ENCODE data around the gene PLXNA2. TPM values are rescaled to one million over a fixed set of nuclear protein-coding genes. Genes with fewer than 3 reads are reported as not detected.

The PLXNA2 gene
- total and polyA plus RNA-seq, 2 of the 8 experiments (the other 6 are each of a cell fraction or from before 2014, with no cell fraction given) = 0.33 to 1.5 TPM

GRCh38 chr1:208043691-208044181, 200.4 kb downstream of the PLXNA2 start:
- H3K4me1 ChIP-seq (replicated peaks in 1 of 4; ENCODE audit: control insufficient read depth in 3 of 4, insufficient read depth in 4 of 4, low read length in 3 of 4) = peaks cover 0 to 5% (median 0%) of the 10 kb centered on the region in 4 experiments; a peak in 1 of 7 replicates
- no peak overlapping the region for H3K27ac ChIP-seq (ENCODE audit: low read depth, low read length)
- no peak overlapping the region for H3K23ac ChIP-seq (ENCODE audit: insufficient read length)
- H3K56ac ChIP-seq (replicated peaks; ENCODE audit: insufficient read length, low read depth, low read length) = no peak overlapping the region
- H3K9ac ChIP-seq (replicated peaks in 1 of 4; ENCODE audit: extremely low read depth in 1 of 4, low read depth in 3 of 4, low read length in 3 of 4) = no peak overlapping the region
- H3K14ac ChIP-seq (ENCODE audit: insufficient read length) = no peak overlapping the region
- ChIA-PET CTCF (ENCODE audit: partially characterized antibody) (interaction anchor here (1.1 to 11.0 kb wide), 5 partner anchors 11 to 198 kb away, joined by 4 to 78 read pairs (median 34); partner anchors contain the start of gene PLXNA2), POLR2A (ENCODE audit: partially characterized antibody) (no interaction called here)
- DNase-seq (ENCODE audit: low read depth in 1 of 2, low spot score in 2 of 2) = no peak
- no peak for FAIRE-seq
- H2BK12ac ChIP-seq (ENCODE audit: low read depth, low read length) = no peak overlapping the region
- no peak overlapping the region for H4K5ac ChIP-seq (ENCODE audit: insufficient read length, low read depth, low read length)
- no peaks in the 10 kb centered on the region for H3K27me3 ChIP-seq (replicated peaks in 1 of 4; ENCODE audit: control insufficient read depth in 3 of 4, extremely low read depth in 1 of 4, insufficient read depth in 3 of 4, low read length in 3 of 4)
- no peak overlapping the region for H2AK5ac ChIP-seq (ENCODE audit: low read depth, low read length)
- H3K18ac ChIP-seq (ENCODE audit: extremely low read depth, low read length) = no peak overlapping the region
- no peaks in the 10 kb centered on the region for H4K20me1 ChIP-seq (replicated peaks in 1 of 2; ENCODE audit: control insufficient read depth in 1 of 2, insufficient read depth in 2 of 2, low read length in 2 of 2)
- no peaks in the 10 kb centered on the region; the same call in 1 of the 2 replicates for H3K23me2 ChIP-seq (ENCODE audit: low read depth, low read length)
- H2BK20ac ChIP-seq (ENCODE audit: low read length) = no peak overlapping the region
- H4K8ac ChIP-seq (ENCODE audit: extremely low read depth, insufficient read depth, low read length) = no peak overlapping the region
- H3K4me2 ChIP-seq (ENCODE audit: insufficient read depth in 1 of 2, low read depth in 2 of 2, low read length in 2 of 2) = no peak overlapping the region
- no peak overlapping the region for H2BK120ac ChIP-seq (replicated peaks; ENCODE audit: low read depth, low read length)
- no peaks in the 10 kb centered on the region for H3K9me3 ChIP-seq (ENCODE audit: insufficient read depth in 2 of 2, low read depth in 1 of 2, low read length in 1 of 2)
- no peaks in the 10 kb centered on the region for H3K36me3 ChIP-seq (ENCODE audit: control insufficient read depth in 2 of 4, insufficient read depth in 4 of 4, low read length in 3 of 4)
- no peak overlapping the region for H2BK15ac ChIP-seq (ENCODE audit: low read length)
- WGBS, 2 experiments (ENCODE audit: extremely low coverage in 1 of 2, insufficient coverage in 1 of 2, insufficient read length in 1 of 2, insufficient replicate concordance in 2 of 2, low coverage in 1 of 2, low lambda C conversion rate in 2 of 2, missing lambda C conversion rate in 1 of 2) = 90% methylated on average over 9 of the region's 10 CpGs; no CpG with 5 or more reads in 1 of the 2 experiments
- no peak overlapping the region for H3K4ac ChIP-seq (replicated peaks; ENCODE audit: insufficient read length, low read depth, low read length)
- H2AFZ ChIP-seq (ENCODE audit: low read length) = no peak overlapping the region
- no peak for TF ChIP-seq POU5F1 (IDR thresholded peaks at IDR 0.05; ENCODE audit: low read depth, low read length)
- no peak for TF ChIP-seq JUND (IDR thresholded peaks at IDR 0.05; ENCODE audit: low read length)
- TF ChIP-seq BACH1 (IDR thresholded peaks at IDR 0.05; ENCODE audit: low read length) = no peak
- TF ChIP-seq CHD1 (IDR thresholded peaks at IDR 0.05; ENCODE audit: low read depth, low read length) = no peak
- TF ChIP-seq RAD21 (IDR thresholded peaks at IDR 0.05 in 1 of 2, conservative IDR thresholded peaks at IDR 0.05 in 1 of 2; ENCODE audit: low read depth in 2 of 2, low read length in 2 of 2) = no peak
- no peaks in the 10 kb centered on the region for H3K79me2 ChIP-seq (ENCODE audit: control insufficient read depth in 1 of 2, insufficient read depth in 2 of 2, low read length in 2 of 2)
- no peak overlapping the region for H2BK5ac ChIP-seq (ENCODE audit: low read depth, low read length)
- no peak overlapping the region for H4K91ac ChIP-seq (replicated peaks; ENCODE audit: insufficient read length, low read length)
- no peak overlapping the region for H3K4me3 ChIP-seq (ENCODE audit: extremely low read depth in 1 of 4, insufficient read depth in 2 of 4, low read depth in 3 of 4, low read length in 4 of 4)
- no peaks in the 10 kb centered on the region for H3K79me1 ChIP-seq (ENCODE audit: low read depth, low read length)
